ENCODE measurements around the gene TUBB4A. TPM values are rescaled to one million over a fixed set of nuclear protein-coding genes. Genes with fewer than 3 reads are reported as not detected.

TUBB4A gene
- polyA plus RNA-seq, 3 donors: 35.2 to 37.0 (median 36.7) TPM

- no peak for DNase-seq
Measured at GRCh38 chr19:6499052-6499790, 2.9 kb downstream of the TUBB4A start.

DNA sequence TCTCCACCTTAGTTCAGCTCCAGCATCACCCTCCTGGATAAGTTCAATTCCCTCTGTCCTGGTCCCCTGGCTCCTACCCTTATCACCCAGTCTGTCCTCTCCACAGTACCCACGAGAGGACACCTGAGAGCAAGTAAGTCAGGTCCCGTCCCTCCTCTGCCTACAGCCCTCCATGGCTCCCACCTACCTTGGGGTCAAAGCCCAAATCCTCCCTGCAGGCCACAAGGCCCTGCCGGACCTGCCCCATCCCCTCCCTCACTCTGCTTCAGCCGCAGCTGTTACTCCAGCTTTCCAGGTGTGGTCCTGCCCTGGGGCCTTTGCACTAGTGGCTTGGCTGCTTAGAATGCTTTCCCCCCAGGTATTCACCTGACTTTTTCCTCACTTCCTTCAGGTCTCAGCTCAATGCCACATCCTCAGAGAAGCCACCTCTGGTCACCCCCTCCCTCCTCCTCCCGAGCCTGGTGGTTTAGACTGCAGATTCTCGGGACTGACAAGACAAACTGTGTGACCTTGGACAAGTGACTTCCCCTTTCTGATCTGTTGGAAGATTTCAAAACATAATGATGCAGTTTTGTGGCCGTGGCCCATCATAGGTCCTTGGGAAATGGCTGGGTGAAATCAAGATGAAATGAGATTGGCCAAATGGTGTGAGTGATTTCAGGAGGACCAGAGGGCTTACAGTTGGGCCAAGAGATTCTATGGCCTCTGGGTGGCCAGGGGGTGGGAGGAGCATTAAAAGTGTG is 3.6 kb downstream of the TUBB4A start:
- no peak for DNase-seq

DNA sequence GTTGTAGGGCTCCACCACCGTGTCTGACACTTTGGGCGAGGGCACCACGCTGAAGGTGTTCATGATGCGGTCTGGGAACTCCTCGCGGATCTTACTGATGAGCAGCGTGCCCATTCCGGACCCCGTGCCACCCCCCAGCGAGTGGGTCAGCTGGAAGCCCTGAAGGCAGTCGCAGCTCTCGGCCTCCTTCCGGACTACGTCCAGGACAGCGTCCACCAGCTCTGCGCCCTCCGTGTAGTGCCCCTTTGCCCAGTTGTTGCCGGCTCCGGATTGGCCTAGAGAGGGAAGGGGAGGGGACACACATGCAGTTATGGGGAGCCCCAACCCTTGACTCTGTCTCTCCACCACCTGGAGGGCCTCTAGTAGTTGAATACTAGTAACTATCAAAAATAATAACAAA is 6.2 kb downstream of the TUBB4A start:
- DNase-seq: no peak

GRCh38 chr19:6494438-6495036 is 7.6 kb downstream of the TUBB4A start:
- no peak for DNase-seq

GRCh38 chr19:6491802-6492592 is 10.1 kb downstream of the TUBB4A start:
- no peak for DNase-seq

- DNase-seq: no peak
Measured at GRCh38 chr19:6490134-6490533, 12.0 kb downstream of the TUBB4A start.

GRCh38 chr19:6489278-6490061 is 12.6 kb downstream of the TUBB4A start:
- DNase-seq: no peak

- no peak for DNase-seq
Measured at GRCh38 chr19:6484831-6485230, 17.3 kb downstream of the TUBB4A start.

DNA sequence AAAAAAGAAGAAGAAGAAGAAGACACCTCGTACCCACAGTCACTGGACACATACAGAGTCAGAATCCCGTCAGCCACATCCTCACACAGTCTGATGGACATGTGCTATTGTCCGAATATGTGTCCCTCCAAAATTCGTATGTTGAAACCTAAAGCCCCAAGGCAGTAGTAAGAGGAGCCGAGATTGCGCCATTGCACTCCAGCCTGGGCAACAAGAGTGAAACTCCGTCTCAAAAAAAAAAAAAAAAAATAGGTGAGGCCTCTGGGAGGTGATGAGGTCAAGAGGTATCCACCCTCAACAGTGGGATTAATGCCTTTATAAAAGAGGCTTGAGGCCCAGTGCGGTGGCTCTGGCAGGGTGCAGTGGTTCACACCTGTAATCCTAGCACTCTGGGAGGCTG is 17.9 kb downstream of the TUBB4A start:
- DNase-seq: no peak

DNA sequence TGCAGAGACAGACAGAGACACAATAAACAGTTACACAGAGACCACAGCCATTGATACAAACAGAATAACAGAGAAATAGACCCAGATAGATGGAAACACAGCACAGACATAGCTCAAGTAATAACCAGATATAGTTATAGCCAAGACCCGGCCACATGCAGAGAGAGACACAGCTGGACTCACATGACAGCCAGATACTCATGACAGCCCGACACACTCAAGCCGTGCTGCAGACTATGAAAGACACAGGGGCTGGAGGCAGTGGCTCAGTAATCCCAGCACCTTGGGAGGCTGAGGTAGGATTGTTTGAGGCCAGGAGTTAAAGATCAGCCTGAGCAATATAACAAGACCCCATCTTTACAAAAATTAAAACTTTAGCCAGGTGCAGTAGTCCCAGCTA is 18.9 kb downstream of the TUBB4A start:
- DNase-seq: no peak

DNA sequence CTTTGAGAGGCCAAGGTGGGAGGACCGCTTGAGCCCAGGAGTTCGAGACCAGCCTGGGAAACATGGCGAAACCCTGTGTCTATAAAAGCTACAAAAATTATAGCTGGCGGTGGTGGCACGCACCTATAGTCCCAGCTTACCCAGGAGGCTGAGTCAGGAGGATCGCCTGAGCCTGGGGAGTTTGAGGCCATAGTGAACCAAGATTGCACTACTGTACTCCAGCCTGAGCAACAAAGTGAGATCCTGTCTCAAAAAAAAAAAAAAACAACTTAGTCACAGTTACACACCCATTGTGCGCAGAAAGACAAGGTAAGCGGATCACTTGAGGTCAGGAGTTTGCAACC is 19.8 kb downstream of the TUBB4A start:
- no peak for DNase-seq

GRCh38 chr19:6481541-6482342 is 20.4 kb downstream of the TUBB4A start, which contains the start of gene DENND1C:
Gene DENND1C (minus strand): TSS chr19:6481787. CDS start chr19:6481695, 92 bp downstream.
- no peak for DNase-seq

- DNase-seq: no peak
Measured at GRCh38 chr19:6480848-6481415, 21.2 kb downstream of the TUBB4A start.

GRCh38 chr19:6479836-6480398 is 22.2 kb downstream of the TUBB4A start:
- DNase-seq: no peak

DNA sequence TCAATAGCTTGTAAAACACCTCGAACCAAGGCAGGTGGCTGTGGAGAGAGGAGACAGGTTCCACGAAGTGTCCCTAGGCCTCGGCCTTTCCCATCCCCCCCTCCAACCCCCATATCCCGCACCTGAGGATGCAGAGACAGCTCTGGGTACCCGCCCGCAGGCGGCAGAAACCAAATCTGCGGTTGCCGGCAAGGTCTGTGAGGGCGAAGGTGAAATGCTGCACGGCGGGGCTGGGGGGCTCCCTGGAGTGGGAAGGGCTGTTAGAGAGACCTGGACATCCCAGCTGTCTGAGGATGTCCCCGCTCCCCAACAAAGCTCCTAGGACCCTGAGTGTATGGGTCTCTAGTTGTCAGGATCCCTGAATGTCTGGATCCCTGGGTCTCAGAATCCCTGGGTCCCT is 23.3 kb downstream of the TUBB4A start:
- no peak for DNase-seq

DNA sequence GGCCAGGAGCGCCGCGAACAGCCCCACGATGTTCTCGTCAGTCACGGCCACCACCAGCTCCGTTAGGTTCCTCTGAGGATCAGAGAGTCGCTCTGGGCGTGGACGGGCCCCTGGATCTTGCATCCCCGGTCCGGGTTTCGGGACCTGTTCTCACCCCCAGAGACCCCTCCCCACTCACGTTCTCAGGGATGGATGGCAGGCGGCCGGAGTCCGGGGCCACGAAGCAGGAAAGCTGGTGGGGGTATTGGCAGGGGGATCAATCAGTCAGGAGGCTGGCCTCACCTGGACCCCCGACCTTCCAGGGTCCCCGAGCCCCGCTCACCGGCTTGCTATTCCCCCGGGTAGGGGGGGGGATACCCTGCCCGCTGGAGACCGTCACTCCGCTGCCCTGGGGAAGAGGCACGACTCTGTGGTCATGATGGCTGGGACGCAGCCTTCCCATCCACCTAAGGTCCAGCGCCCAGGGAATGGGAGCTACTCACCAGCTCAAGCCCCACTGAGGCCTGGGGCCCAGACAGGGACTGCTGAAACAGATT is 25.1 kb downstream of the TUBB4A start:
- DNase-seq: no peak

GRCh38 chr19:6476155-6476895 is 25.8 kb downstream of the TUBB4A start:
- peak; percentile 83 for DNase-seq

- DNase-seq: no peak
Measured at GRCh38 chr19:6475321-6476108, 26.6 kb downstream of the TUBB4A start.

Measured in renal pelvis (tissue), 4 donors.